ENCODE data around the gene FRMD3.

Gene FRMD3

DNA sequence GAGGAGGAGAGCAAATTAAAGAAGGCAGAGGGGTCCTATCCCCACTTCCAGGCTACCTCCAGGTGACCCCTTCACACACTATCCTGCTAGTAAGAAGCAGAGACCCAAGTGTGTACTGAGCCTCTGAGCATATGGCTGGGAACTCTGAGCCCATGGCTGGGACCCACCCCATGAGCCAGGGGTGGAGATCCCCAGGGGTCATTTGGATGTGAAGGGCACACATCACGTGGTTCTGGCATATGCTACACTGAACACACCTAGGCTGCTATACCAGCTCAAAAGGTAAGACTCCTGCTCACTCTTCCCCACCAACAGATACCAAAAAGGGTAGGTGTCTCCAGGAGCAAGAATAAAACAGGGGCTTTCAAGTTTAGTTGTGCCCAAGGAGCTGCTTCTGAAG is 149.9 kb downstream of the FRMD3 start:
- TF ChIP-seq YY1 (IDR thresholded peaks at IDR 0.05; ENCODE audit: low read depth) (no peak), EGR1 (IDR thresholded peaks at IDR 0.05) (no peak), TCF12 (IDR thresholded peaks at IDR 0.05; ENCODE audit: low read depth) (no peak), RAD21 (IDR thresholded peaks at IDR 0.05; ENCODE audit: low read depth) (no peak), CREB1 (IDR thresholded peaks at IDR 0.05; ENCODE audit: low read depth) (no peak), TAF1 (IDR thresholded peaks at IDR 0.05; ENCODE audit: low read depth) (no peak)

DNA sequence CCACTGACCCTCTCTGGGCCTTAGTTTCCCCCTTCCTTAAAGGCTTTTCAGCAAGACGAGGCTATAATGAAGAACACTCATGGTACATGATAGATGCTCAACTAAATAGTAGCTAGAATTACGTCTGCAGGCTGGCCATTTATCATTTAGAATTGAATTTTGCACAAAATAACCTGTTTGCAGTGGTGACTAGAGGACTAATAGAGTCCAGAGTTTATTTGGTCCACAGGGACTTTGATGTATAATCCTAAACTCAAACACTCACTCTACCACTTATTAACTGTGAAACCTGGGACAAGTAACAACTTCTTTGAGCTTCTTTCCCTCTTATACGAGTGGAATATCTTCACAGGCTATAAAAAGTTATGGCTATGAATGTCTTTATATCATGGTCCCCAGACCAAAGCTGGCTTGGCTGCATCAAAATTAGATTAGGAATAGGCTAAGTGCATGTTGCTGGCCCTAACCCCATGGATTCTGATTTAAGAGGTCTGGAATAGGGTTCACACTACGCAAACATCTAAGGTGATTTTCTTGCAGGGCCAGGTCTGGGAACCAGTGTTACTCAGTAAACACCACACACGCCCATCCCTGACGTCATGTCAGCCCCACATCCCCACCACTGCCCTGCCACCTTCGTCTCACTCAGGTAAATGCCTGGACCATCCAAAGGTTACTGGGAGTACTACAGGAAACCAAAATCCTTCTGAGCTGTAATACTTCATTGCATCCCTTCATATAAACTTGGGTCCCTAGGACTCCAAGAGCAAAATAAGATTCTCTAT is 150.6 kb downstream of the FRMD3 start:
- TF ChIP-seq RAD21 (IDR thresholded peaks at IDR 0.05; ENCODE audit: low read depth), result no peak
- TF ChIP-seq, protein P1, sequence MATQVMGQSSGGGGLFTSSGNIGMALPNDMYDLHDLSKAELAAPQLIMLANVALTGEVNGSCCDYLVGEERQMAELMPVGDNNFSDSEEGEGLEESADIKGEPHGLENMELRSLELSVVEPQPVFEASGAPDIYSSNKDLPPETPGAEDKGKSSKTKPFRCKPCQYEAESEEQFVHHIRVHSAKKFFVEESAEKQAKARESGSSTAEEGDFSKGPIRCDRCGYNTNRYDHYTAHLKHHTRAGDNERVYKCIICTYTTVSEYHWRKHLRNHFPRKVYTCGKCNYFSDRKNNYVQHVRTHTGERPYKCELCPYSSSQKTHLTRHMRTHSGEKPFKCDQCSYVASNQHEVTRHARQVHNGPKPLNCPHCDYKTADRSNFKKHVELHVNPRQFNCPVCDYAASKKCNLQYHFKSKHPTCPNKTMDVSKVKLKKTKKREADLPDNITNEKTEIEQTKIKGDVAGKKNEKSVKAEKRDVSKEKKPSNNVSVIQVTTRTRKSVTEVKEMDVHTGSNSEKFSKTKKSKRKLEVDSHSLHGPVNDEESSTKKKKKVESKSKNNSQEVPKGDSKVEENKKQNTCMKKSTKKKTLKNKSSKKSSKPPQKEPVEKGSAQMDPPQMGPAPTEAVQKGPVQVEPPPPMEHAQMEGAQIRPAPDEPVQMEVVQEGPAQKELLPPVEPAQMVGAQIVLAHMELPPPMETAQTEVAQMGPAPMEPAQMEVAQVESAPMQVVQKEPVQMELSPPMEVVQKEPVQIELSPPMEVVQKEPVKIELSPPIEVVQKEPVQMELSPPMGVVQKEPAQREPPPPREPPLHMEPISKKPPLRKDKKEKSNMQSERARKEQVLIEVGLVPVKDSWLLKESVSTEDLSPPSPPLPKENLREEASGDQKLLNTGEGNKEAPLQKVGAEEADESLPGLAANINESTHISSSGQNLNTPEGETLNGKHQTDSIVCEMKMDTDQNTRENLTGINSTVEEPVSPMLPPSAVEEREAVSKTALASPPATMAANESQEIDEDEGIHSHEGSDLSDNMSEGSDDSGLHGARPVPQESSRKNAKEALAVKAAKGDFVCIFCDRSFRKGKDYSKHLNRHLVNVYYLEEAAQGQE (IDR thresholded peaks at IDR 0.05; ENCODE audit: low read depth), result no peak
- no peak for TF ChIP-seq NFIC (IDR thresholded peaks at IDR 0.05)
- TF ChIP-seq TAF1 (IDR thresholded peaks at IDR 0.05; ENCODE audit: low read depth), result no peak
- TF ChIP-seq, protein P2, sequence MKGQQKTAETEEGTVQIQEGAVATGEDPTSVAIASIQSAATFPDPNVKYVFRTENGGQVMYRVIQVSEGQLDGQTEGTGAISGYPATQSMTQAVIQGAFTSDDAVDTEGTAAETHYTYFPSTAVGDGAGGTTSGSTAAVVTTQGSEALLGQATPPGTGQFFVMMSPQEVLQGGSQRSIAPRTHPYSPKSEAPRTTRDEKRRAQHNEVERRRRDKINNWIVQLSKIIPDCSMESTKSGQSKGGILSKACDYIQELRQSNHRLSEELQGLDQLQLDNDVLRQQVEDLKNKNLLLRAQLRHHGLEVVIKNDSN (IDR thresholded peaks at IDR 0.05), result no peak
- TF ChIP-seq ZBTB7A (IDR thresholded peaks at IDR 0.05; ENCODE audit: low read depth), result no peak
- TF ChIP-seq CEBPB (IDR thresholded peaks at IDR 0.05), result no peak
- no peak for TF ChIP-seq YY1 (IDR thresholded peaks at IDR 0.05; ENCODE audit: low read depth)
- TF ChIP-seq TCF12 (IDR thresholded peaks at IDR 0.05; ENCODE audit: low read depth), result no peak
- TF ChIP-seq EGR1 (IDR thresholded peaks at IDR 0.05), result no peak
- TF ChIP-seq TEAD4 (IDR thresholded peaks at IDR 0.05), result no peak
- TF ChIP-seq, protein P3, sequence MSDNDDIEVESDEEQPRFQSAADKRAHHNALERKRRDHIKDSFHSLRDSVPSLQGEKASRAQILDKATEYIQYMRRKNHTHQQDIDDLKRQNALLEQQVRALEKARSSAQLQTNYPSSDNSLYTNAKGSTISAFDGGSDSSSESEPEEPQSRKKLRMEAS (IDR thresholded peaks at IDR 0.05), result no peak
- TF ChIP-seq EP300 (IDR thresholded peaks at IDR 0.05; ENCODE audit: borderline replicate concordance), result no peak
- TF ChIP-seq FOXM1 (IDR thresholded peaks at IDR 0.05; ENCODE audit: borderline replicate concordance, low read depth), result no peak
- no peak for TF ChIP-seq CREB1 (IDR thresholded peaks at IDR 0.05; ENCODE audit: low read depth)

DNA sequence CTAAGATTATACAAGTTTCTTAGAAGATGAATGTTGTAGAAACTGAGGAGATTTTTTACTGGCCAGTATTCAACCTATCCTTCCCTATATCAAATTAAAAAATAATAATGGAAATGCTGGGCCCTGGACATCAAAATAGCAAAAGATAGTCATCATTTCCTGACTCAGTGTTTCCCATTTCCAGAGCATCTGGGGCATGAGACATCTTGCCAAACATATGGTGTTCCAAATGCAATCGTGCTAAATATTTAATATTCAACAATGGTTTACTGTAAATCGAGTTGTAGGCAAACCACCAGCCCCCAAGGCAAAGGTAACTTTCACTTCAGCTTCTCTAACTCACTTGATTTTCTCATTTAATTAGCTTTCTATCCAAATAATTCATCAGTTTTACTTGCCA is 152.9 kb downstream of the FRMD3 start:
- TF ChIP-seq, protein P3 (IDR thresholded peaks at IDR 0.05), result no peak
- TF ChIP-seq NFIC (IDR thresholded peaks at IDR 0.05) (no peak), FOXM1 (IDR thresholded peaks at IDR 0.05; ENCODE audit: borderline replicate concordance, low read depth) (no peak), CEBPB (IDR thresholded peaks at IDR 0.05) (no peak), TEAD4 (IDR thresholded peaks at IDR 0.05) (no peak), RAD21 (IDR thresholded peaks at IDR 0.05; ENCODE audit: low read depth) (no peak), TCF12 (IDR thresholded peaks at IDR 0.05; ENCODE audit: low read depth) (no peak), ZBTB7A (IDR thresholded peaks at IDR 0.05; ENCODE audit: low read depth) (no peak), CREB1 (IDR thresholded peaks at IDR 0.05; ENCODE audit: low read depth) (no peak), EP300 (IDR thresholded peaks at IDR 0.05; ENCODE audit: borderline replicate concordance) (no peak), TAF1 (IDR thresholded peaks at IDR 0.05; ENCODE audit: low read depth) (no peak), YY1 (IDR thresholded peaks at IDR 0.05; ENCODE audit: low read depth) (no peak), EGR1 (IDR thresholded peaks at IDR 0.05) (no peak)
- TF ChIP-seq, protein P2 (IDR thresholded peaks at IDR 0.05), result no peak
- TF ChIP-seq, protein P1 (IDR thresholded peaks at IDR 0.05; ENCODE audit: low read depth), result no peak

DNA sequence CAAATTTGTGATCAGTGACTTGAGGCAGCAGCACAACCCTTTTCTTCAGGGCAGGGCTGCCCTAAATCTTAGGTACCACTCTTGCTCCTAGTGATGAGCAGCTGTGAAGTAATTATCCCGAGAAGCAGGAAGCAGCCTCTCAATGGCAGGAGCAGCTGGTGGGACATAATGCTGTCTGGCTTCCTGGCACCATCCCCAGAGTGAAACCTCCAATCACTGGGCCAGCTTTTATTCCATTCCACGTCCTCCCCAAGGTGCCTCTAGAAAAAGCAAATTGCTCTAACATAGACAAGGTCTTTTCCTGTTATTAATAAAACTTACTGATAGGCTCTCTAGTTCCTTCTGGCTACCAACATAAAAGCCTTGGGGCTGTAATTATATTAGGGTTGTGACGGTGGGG is 154.0 kb downstream of the FRMD3 start:
- TF ChIP-seq ZBTB7A (IDR thresholded peaks at IDR 0.05; ENCODE audit: low read depth) (no peak), CREB1 (IDR thresholded peaks at IDR 0.05; ENCODE audit: low read depth) (no peak), NFIC (IDR thresholded peaks at IDR 0.05) (no peak), RAD21 (IDR thresholded peaks at IDR 0.05; ENCODE audit: low read depth) (no peak), TAF1 (IDR thresholded peaks at IDR 0.05; ENCODE audit: low read depth) (no peak), YY1 (IDR thresholded peaks at IDR 0.05; ENCODE audit: low read depth) (no peak)
- TF ChIP-seq, protein P3 (IDR thresholded peaks at IDR 0.05), result no peak

DNA sequence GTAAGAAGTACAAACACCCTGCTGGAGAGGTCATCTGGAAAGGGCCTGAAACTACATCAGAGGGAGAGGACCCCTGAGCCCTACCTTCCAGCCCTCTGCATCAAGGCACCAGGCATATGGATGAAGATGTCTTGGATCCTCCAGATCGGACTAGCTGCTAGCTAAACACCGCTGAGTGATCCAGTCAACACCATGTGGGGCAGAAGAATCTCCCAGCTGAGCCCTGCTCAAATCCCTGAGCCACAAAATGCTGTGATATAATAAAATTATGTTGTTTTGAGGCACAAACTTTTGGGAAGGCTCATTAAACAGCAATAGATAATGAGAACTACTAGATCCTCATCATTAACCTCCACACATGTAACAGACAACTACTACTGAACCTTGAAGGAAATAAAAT is 155.2 kb downstream of the FRMD3 start:
- TF ChIP-seq EP300 (IDR thresholded peaks at IDR 0.05; ENCODE audit: borderline replicate concordance), result no peak
- no peak for TF ChIP-seq CREB1 (IDR thresholded peaks at IDR 0.05; ENCODE audit: low read depth)
- no peak for TF ChIP-seq FOXM1 (IDR thresholded peaks at IDR 0.05; ENCODE audit: borderline replicate concordance, low read depth)
- no peak for TF ChIP-seq YY1 (IDR thresholded peaks at IDR 0.05; ENCODE audit: low read depth)
- no peak for TF ChIP-seq NFIC (IDR thresholded peaks at IDR 0.05)
- TF ChIP-seq, protein P3 (IDR thresholded peaks at IDR 0.05), result no peak
- no peak for TF ChIP-seq TEAD4 (IDR thresholded peaks at IDR 0.05)
- TF ChIP-seq, protein P1 (IDR thresholded peaks at IDR 0.05; ENCODE audit: low read depth), result no peak
- no peak for TF ChIP-seq RAD21 (IDR thresholded peaks at IDR 0.05; ENCODE audit: low read depth)
- TF ChIP-seq, protein P2 (IDR thresholded peaks at IDR 0.05), result no peak
- TF ChIP-seq EGR1 (IDR thresholded peaks at IDR 0.05), result no peak
- TF ChIP-seq ZBTB7A (IDR thresholded peaks at IDR 0.05; ENCODE audit: low read depth), result no peak
- TF ChIP-seq TCF12 (IDR thresholded peaks at IDR 0.05; ENCODE audit: low read depth), result no peak
- no peak for TF ChIP-seq CEBPB (IDR thresholded peaks at IDR 0.05)
- TF ChIP-seq TAF1 (IDR thresholded peaks at IDR 0.05; ENCODE audit: low read depth), result no peak
